Endothelial cell of umbilical vein (primary cell): ENCODE measurements around the gene RTL5. TPM values are rescaled to one million over a fixed set of nuclear protein-coding genes. Genes with fewer than 3 reads are reported as not detected.

Experiments
- Bru-seq: library from RNA; stranded (reverse); fragments of 400-500 nt; gene quantifications from one replicate; lab custom pipeline; 2021; lab: Mats Ljungman, UMichigan
- BruChase-seq, 2 experiments: library from RNA; stranded (reverse); fragments of 400-500 nt; gene quantifications; one replicate each; lab custom pipeline; 2021; lab: Mats Ljungman, UMichigan
- BruUV-seq: library from RNA; stranded (reverse); fragments of 400-500 nt; replicated peaks from 2 replicates; lab custom pipeline; 2021; lab: Mats Ljungman, UMichigan
- CTCF ChIA-PET: fragments of 300-600, 350-600 bp; sonication (Branson Sonifier 250); formaldehyde crosslinking; loops from one replicate; lab custom pipeline; 2021; ENCODE audit warnings: antibody characterized with exemption, inconsistent platforms; lab: Charles Lee
- POLR2A ChIA-PET: fragments of 300-600, 350-600 bp; sonication (Branson Sonifier 250); formaldehyde crosslinking; loops from one replicate; lab custom pipeline; 2021; ENCODE audit warnings: antibody characterized with exemption, inconsistent platforms; lab: Charles Lee
- DNase-seq: peaks from one replicate; pipeline ENCODE4 v3.0.0-alpha.2; 2011; ENCODE audit warnings: low read depth, low spot score
- FAIRE-seq: peaks from 2 replicates; lab custom pipeline; 2011; peaks lifted over from hg19 to GRCh38; lab: Jason Lieb, UNC
- H2AFZ ChIP-seq: 2 replicates; pipeline ENCODE4 v1.6.0; 2012; ENCODE audit warnings: low read depth, low read length, control low read depth, inconsistent platforms
- H3K27ac ChIP-seq: 2 replicates; pipeline ENCODE4 v1.5.1; 2011; ENCODE audit warnings: low read depth, mild to moderate bottlenecking, control low read depth, low read length, moderate library complexity; ENCODE audit not compliant: insufficient read depth
- H3K27me3 ChIP-seq, 2 experiments: 2 replicates each; pipeline versions ENCODE4 v1.6.0 to v1.6.1; 2011; ENCODE audit warnings: low read length in 2 of 2, mixed read lengths in 1 of 2; ENCODE audit not compliant: control insufficient read depth in 2 of 2, insufficient read depth in 2 of 2
- H3K36me3 ChIP-seq, 2 experiments: 2 replicates in 1 of 2; 3 replicates in 1 of 2; pipeline ENCODE4 v1.5.1; 2011; ENCODE audit warnings: low read length in 2 of 2, mild to moderate bottlenecking in 1 of 2, moderate library complexity in 1 of 2; ENCODE audit not compliant: control insufficient read depth in 2 of 2, insufficient read depth in 2 of 2; ENCODE audit errors: extremely low read depth in 1 of 2
- H3K4me1 ChIP-seq: 3 replicates; pipeline ENCODE4 v1.5.1; 2011; ENCODE audit warnings: mild to moderate bottlenecking, low read length; ENCODE audit not compliant: control insufficient read depth, insufficient read depth; ENCODE audit errors: extremely low read depth
- H3K4me2 ChIP-seq: 2 replicates; pipeline ENCODE4 v1.6.1; 2011; ENCODE audit warnings: low read length, control low read depth, mixed read lengths; ENCODE audit not compliant: insufficient read depth
- H3K4me3 ChIP-seq, 3 experiments: fragments of 200-600 bp in 1 of 3; sonication (generic), shearing (Covaris generic) in 1 of 3; replicated peaks in 1 of 3; 2 replicates each; pipeline ENCODE4 v1.5.1; 2011 to 2016; ENCODE audit warnings: control low read depth in 3 of 3, low read length in 3 of 3, mild to moderate bottlenecking in 2 of 3, inconsistent platforms in 1 of 3, low read depth in 1 of 3, moderate library complexity in 1 of 3; ENCODE audit not compliant: insufficient read depth in 1 of 3
- H3K79me2 ChIP-seq: 2 replicates; pipeline ENCODE4 v1.6.0; 2012; ENCODE audit warnings: low read length, inconsistent platforms; ENCODE audit not compliant: control insufficient read depth, insufficient read depth
- H3K9ac ChIP-seq: replicated peaks from 2 replicates; pipeline ENCODE3; 2011; ENCODE audit warnings: low read length, control low read depth; ENCODE audit not compliant: insufficient read depth; ENCODE audit errors: extremely low read depth
- H3K9me1 ChIP-seq: replicated peaks from 3 replicates; pipeline ENCODE4 v1.6.0; 2011; ENCODE audit warnings: mild to moderate bottlenecking, low read length; ENCODE audit not compliant: control insufficient read depth, insufficient read depth; ENCODE audit errors: extremely low read depth
- H3K9me3 ChIP-seq: replicated peaks from 2 replicates; pipeline ENCODE4 v1.5.1; 2012; ENCODE audit warnings: low read length, inconsistent platforms; ENCODE audit not compliant: control insufficient read depth, insufficient read depth
- H4K20me1 ChIP-seq: replicated peaks from 2 replicates; pipeline ENCODE3; 2011; ENCODE audit warnings: mild to moderate bottlenecking, low read length; ENCODE audit not compliant: control insufficient read depth, insufficient read depth; ENCODE audit errors: extremely low read depth
- POLR2AphosphoS5 ChIP-seq: IDR thresholded peaks from 2 replicates; pipeline ENCODE4 v1.6.1; 2012; ENCODE audit warnings: low read depth, mild to moderate bottlenecking, control low read depth, low read length, moderate library complexity; ENCODE audit not compliant: insufficient read depth
- dilution Hi-C: fragments of 300-500 bp; cut with MboI; formaldehyde crosslinking; loops from one replicate; pipeline ENCODE4 v1.15.0; 2019; ENCODE audit warnings: low sequenced_read_pairs; ENCODE audit not compliant: extremely low pct_ligation_motif_present
- intact Hi-C: fragments of 100-400 bp; cut with micrococcal nuclease; formaldehyde crosslinking; loops from one replicate; pipeline ENCODE4 v1.10.0; 2022
- long read RNA-seq: library from polyadenylated mRNA; stranded (forward); transcript quantifications from one replicate; pipeline ENCODE4 v2.0.0, GENCODE V29; 2021
- polyA minus RNA-seq, 3 experiments: library from RNA; depleted of rRNA, polyadenylated mRNA; stranded (reverse); fragments of >200 nt; gene quantifications; 1 replicate in 1 of 3; 2 replicates in 2 of 3; pipeline ENCODE4 v1.2.3, GENCODE V29; 2011
- polyA plus RNA-seq, 4 experiments: library from polyadenylated mRNA; depleted of rRNA in 3 of 4; stranded (reverse) in 3 of 4; unstranded in 1 of 4; fragments of >200 nt; gene quantifications; 2 replicates each; pipeline versions ENCODE4 v1.2.1 to v1.2.3, GENCODE V29; 2011 to 2012; ENCODE audit warnings: missing spikeins in 1 of 4
- total RNA-seq: library from RNA; stranded (reverse); gene quantifications from 2 replicates; pipeline ENCODE4 v1.2.3, GENCODE V29; 2021
- TF ChIP-seq, protein P1 (sequence below), 2 donors: IDR thresholded peaks; 1 replicate in 1 of 2; 2 replicates in 1 of 2; pipeline ENCODE4 v1.5.1; 2011; ENCODE audit warnings: low read length in 2 of 2, mild to moderate bottlenecking in 2 of 2, moderate library complexity in 2 of 2, control low read depth in 1 of 2, inconsistent platforms in 1 of 2, low read depth in 1 of 2; ENCODE audit not compliant: insufficient read depth in 1 of 2; ENCODE audit errors: extremely low read depth in 1 of 2

Gene RTL5
- total RNA-seq (1.7 and 2.1 TPM in 2 replicates), polyA plus RNA-seq (0.99 and 1.0 TPM in 2 replicates), polyA minus RNA-seq (1.2 and 1.6 TPM in 2 replicates), Bru-seq, nascent RNA (percentile 29 among the genes with signal in this experiment), BruChase-seq, experiment 1, labeled RNA remaining after a 6-hour chase (percentile 59 among the genes with signal in this experiment), BruChase-seq, experiment 2, labeled RNA remaining after a 2-hour chase (percentile 51 among the genes with signal in this experiment)
- 1.1 and 1.4 TPM in 2 replicates for polyA plus RNA-seq (2011; cell fraction: cytosol; rRNA removed)
- 2.8 and 3.1 TPM in 2 replicates for polyA plus RNA-seq (2011; cell fraction: nucleus; rRNA removed)
- 1.9 and 2.1 TPM in 2 replicates for polyA plus RNA-seq (2012)
- polyA minus RNA-seq (2011; cell fraction: cytosol; rRNA and poly(A)+ RNA removed): not detected
- polyA minus RNA-seq (2011; cell fraction: nucleus; rRNA and poly(A)+ RNA removed): 0.87 and 0.91 TPM in 2 replicates
- long read RNA-seq, partial matches to known transcripts: 1 of 1 reads
- long read RNA-seq, other reads (novel, unspliced or antisense): 0 of 1 reads

GRCh38 chrX:72131317-72132294, at the start of gene RTL5:
Gene RTL5 (minus strand): TSS chrX:72131915.
- ChIA-PET CTCF (interaction anchor here (0.9 to 1.5 kb wide), 10 partner anchors 37 to 222 kb away, joined by 3 to 6 read pairs (median 4); no protein-coding TSS in a partner anchor), POLR2A (interaction anchor here (0.6 to 0.7 kb wide), 2 partner anchors 53 to 110 kb away, joined by 3 read pairs; no protein-coding TSS in a partner anchor)
- Histone ChIP-seq H3K9me3 (no peaks in the 10 kb centered on the region), H3K4me2 (peak within 1 kb of the TSS; percentile 67), H3K27ac (peak within 1 kb of the TSS; percentile 7), H3K79me2 (peaks cover 9% of the 10 kb centered on the region), H3K4me1 (peaks cover 22% of the 10 kb centered on the region), H3K9me1 (no peaks in the 10 kb centered on the region), H3K4me3 (peak within 1 kb of the TSS; percentile 10 to 37 (median 32)), H3K9ac (peak within 1 kb of the TSS; percentile 31), H3K27me3 (no peaks in the 10 kb centered on the region), H2AFZ (no peak within 1 kb of the TSS), H3K36me3 (peaks cover 6 to 11% of the 10 kb centered on the region in 2 experiments), H4K20me1 (no peaks in the 10 kb centered on the region)
- peak; percentile 19 for TF ChIP-seq POLR2AphosphoS5
- TF ChIP-seq, protein P1, sequence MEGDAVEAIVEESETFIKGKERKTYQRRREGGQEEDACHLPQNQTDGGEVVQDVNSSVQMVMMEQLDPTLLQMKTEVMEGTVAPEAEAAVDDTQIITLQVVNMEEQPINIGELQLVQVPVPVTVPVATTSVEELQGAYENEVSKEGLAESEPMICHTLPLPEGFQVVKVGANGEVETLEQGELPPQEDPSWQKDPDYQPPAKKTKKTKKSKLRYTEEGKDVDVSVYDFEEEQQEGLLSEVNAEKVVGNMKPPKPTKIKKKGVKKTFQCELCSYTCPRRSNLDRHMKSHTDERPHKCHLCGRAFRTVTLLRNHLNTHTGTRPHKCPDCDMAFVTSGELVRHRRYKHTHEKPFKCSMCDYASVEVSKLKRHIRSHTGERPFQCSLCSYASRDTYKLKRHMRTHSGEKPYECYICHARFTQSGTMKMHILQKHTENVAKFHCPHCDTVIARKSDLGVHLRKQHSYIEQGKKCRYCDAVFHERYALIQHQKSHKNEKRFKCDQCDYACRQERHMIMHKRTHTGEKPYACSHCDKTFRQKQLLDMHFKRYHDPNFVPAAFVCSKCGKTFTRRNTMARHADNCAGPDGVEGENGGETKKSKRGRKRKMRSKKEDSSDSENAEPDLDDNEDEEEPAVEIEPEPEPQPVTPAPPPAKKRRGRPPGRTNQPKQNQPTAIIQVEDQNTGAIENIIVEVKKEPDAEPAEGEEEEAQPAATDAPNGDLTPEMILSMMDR (IDR thresholded peaks at IDR 0.05; ENCODE audit: extremely low read depth in 1 of 2, insufficient read depth in 1 of 2, low read depth in 1 of 2, low read length in 2 of 2): no peak
- DNase-seq: peak; percentile 73
- FAIRE-seq: peak; percentile 88
- intact Hi-C loops (no loop called here), dilution Hi-C loops (no loop called here)
- no TSS peak for BruUV-seq
